WTC11 (cell line): ENCODE results near the gene LMF2. TPM values are rescaled to one million over a fixed set of nuclear protein-coding genes. Genes with fewer than 3 reads are reported as not detected.

Source experiments
- ATAC-seq: fragments of 200-7000 bp; cut with Tn5 transposase; 2 replicates; pipeline ENCODE4 v1.10.0; 2021; ENCODE audit warnings: mild to moderate bottlenecking, moderate library complexity
- CTCF ChIA-PET: fragments of 300-600 bp; sonication (Branson Sonifier 250); formaldehyde crosslinking; loops from one replicate; lab custom pipeline; 2021; ENCODE audit warnings: antibody characterized with exemption; lab: Charles Lee
- POLR2A ChIA-PET: fragments of 350-600 bp; sonication (Branson Sonifier 250); formaldehyde crosslinking; loops from one replicate; lab custom pipeline; 2021; ENCODE audit warnings: antibody characterized with exemption; lab: Charles Lee
- DNase-seq: peaks from one replicate; pipeline ENCODE4 v3.0.0; 2021; ENCODE audit warnings: low spot score
- H3K27ac Mint-ChIP-seq: 2 replicates; pipeline ENCODE4 v1.8.0; 2021; ENCODE audit warnings: mixed read lengths
- H3K27me3 Mint-ChIP-seq: 2 replicates; pipeline ENCODE4 v1.8.0; 2021; ENCODE audit warnings: low read depth, mild to moderate bottlenecking, moderate library complexity, mixed read lengths
- H3K36me3 Mint-ChIP-seq: 2 replicates; pipeline ENCODE4 v1.8.0; 2021; ENCODE audit warnings: mixed read lengths
- H3K4me1 Mint-ChIP-seq: 2 replicates; pipeline ENCODE4 v1.8.0; 2022; ENCODE audit warnings: mixed read lengths
- H3K4me3 Mint-ChIP-seq: 2 replicates; pipeline ENCODE4 v1.8.0; 2021; ENCODE audit warnings: mild to moderate bottlenecking, moderate library complexity, mixed read lengths
- H3K9me3 Mint-ChIP-seq: 2 replicates; pipeline ENCODE4 v1.8.0; 2021; ENCODE audit warnings: mixed read lengths
- AR ChIP-seq: fragments of 250-450 bp; sonication (Bioruptor Pico); IDR thresholded peaks from 2 replicates; pipeline ENCODE4 v1.9.0; 2021; ENCODE audit warnings: mild to moderate bottlenecking
- CREM ChIP-seq: sonication (generic); formaldehyde crosslinking; IDR thresholded peaks from 2 replicates; pipeline ENCODE4 v1.8.1; 2022; ENCODE audit warnings: mild to moderate bottlenecking, missing genetic modification reagents, moderate library complexity
- ESRRA ChIP-seq: sonication (generic); formaldehyde crosslinking; IDR thresholded peaks from 2 replicates; pipeline ENCODE4 v1.8.1; 2022; ENCODE audit warnings: mild to moderate bottlenecking, missing genetic modification reagents, borderline replicate concordance
- ETV6 ChIP-seq: sonication (generic); formaldehyde crosslinking; IDR thresholded peaks from 2 replicates; pipeline ENCODE4 v1.8.1; 2022; ENCODE audit warnings: mild to moderate bottlenecking, missing genetic modification reagents
- HMGA2 ChIP-seq: fragments of 250-450 bp; sonication (Bioruptor Pico); IDR thresholded peaks from 2 replicates; pipeline ENCODE4 v1.4.0; 2021; ENCODE audit warnings: mild to moderate bottlenecking, moderate library complexity
- IRF1 ChIP-seq: sonication (generic); formaldehyde crosslinking; IDR thresholded peaks from 2 replicates; pipeline ENCODE4 v1.8.0; 2023; ENCODE audit warnings: missing genetic modification reagents
- IRF2 ChIP-seq: sonication (generic); formaldehyde crosslinking; IDR thresholded peaks from 2 replicates; pipeline ENCODE4 v1.8.0; 2022; ENCODE audit warnings: low read depth, missing genetic modification reagents, borderline replicate concordance
- NFYB ChIP-seq: sonication (generic); formaldehyde crosslinking; conservative IDR thresholded peaks from 2 replicates; pipeline ENCODE4 v1.8.0; 2022; ENCODE audit warnings: low read depth, missing genetic modification reagents
- NR1H2 ChIP-seq: sonication (generic); formaldehyde crosslinking; IDR thresholded peaks from 2 replicates; pipeline ENCODE4 v1.9.0; 2021; ENCODE audit warnings: mild to moderate bottlenecking, moderate library complexity, missing genetic modification reagents
- OVOL2 ChIP-seq: fragments of 250-450 bp; sonication (Bioruptor Pico); IDR thresholded peaks from 2 replicates; pipeline ENCODE4 v1.9.0; 2021; ENCODE audit warnings: mild to moderate bottlenecking, borderline replicate concordance
- SMAD3 ChIP-seq: sonication (generic); formaldehyde crosslinking; IDR thresholded peaks from 2 replicates; pipeline ENCODE4 v1.8.0; 2022; ENCODE audit warnings: missing genetic modification reagents, mild to moderate bottlenecking, borderline replicate concordance
- STAT6 ChIP-seq: sonication (generic); formaldehyde crosslinking; conservative IDR thresholded peaks from 2 replicates; pipeline ENCODE4 v1.8.1; 2023; ENCODE audit warnings: mild to moderate bottlenecking, low read depth, missing genetic modification reagents, moderate library complexity
- TCF7 ChIP-seq: sonication (generic); formaldehyde crosslinking; IDR thresholded peaks from 2 replicates; pipeline ENCODE4 v1.8.0; 2022; ENCODE audit warnings: mild to moderate bottlenecking, low read depth, missing genetic modification reagents, moderate library complexity
- ZNF263 ChIP-seq: sonication (generic); formaldehyde crosslinking; IDR thresholded peaks from 2 replicates; pipeline ENCODE4 v1.8.1; 2022; ENCODE audit warnings: low read depth, mild to moderate bottlenecking, moderate library complexity, missing genetic modification reagents
- ZNF425 ChIP-seq: fragments of 250-450 bp; sonication (Bioruptor Pico); conservative IDR thresholded peaks from 2 replicates; pipeline ENCODE4 v1.9.0; 2021; ENCODE audit warnings: mild to moderate bottlenecking
- ZNF512 ChIP-seq: sonication (generic); formaldehyde crosslinking; IDR thresholded peaks from 2 replicates; pipeline ENCODE4 v1.8.1; 2022; ENCODE audit warnings: missing genetic modification reagents, borderline replicate concordance
- ZNF671 ChIP-seq: fragments of 250-450 bp; sonication (Bioruptor Pico); IDR thresholded peaks from 2 replicates; pipeline ENCODE4 v1.8.0; 2021; ENCODE audit warnings: mild to moderate bottlenecking
- total RNA-seq: library from RNA; stranded (reverse); gene quantifications from 3 replicates; pipeline ENCODE4 v1.2.3, GENCODE V29; 2021
- TF ChIP-seq, protein P1 (sequence below): fragments of 250-450 bp; sonication (Bioruptor Pico); IDR thresholded peaks from 2 replicates; pipeline ENCODE4 v1.8.0; 2021; ENCODE audit warnings: mild to moderate bottlenecking
- TF ChIP-seq, protein P2 (sequence below): sonication (generic); formaldehyde crosslinking; IDR thresholded peaks from 2 replicates; pipeline ENCODE4 v1.8.0; 2023; ENCODE audit warnings: mild to moderate bottlenecking, missing genetic modification reagents

Gene LMF2
- total RNA-seq, 1 experiment from 2014 or later = 43.7 TPM

DNA sequence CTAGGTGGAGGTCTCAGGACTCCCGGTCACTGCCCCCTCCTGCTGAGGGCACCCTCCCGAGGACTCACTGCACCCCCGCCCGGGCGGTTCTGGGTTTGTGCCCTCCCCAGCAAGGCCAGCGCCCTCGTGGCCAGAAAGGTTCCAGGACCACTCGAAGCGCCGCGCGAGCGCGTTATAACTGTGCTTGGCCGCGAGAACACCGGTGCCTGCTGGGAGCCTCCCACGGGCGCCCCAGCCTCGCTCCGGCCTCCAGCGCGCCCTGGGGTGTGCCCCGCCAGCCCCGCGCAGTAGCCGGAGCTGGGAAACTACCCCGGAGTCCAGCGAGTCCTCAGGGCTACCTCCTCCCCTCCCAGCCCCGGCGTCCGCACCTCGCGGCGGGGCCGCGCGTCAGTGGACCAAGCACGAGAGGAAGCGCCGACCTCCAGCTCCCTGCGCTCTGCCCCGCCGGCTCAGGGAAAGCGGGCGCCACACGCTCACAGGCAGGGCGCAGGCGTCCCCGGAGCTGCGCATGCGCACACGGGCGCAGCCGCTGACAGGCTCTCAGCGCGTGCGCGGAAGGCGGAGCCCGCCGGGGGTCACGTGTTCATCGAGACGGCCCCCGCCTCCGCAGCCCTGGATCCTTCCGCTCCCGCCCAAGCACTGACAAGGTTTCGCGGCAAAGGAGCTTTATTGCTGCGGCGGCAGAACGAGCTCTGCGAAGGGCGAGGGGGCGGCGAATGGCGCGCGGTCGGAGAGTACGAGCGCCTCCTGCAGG is 17.8 kb upstream of the LMF2 start, which contains the start of gene SCO2:
SCO2 (minus strand) TSS at position 495 of the 754 bp plus-strand sequence. CDS start 1,187 bp downstream, outside the sequence.
- peaks cover 13% of the 10 kb centered on the region for H3K4me1 Mint-ChIP-seq
- peak within 1 kb of the TSS; percentile 82 for H3K4me3 Mint-ChIP-seq
- DNase-seq (peak; percentile 96), ATAC-seq (peak; percentile 51)
- no peaks in the 10 kb centered on the region for H3K9me3 Mint-ChIP-seq
- H3K27ac Mint-ChIP-seq = peak within 1 kb of the TSS; percentile 84; the same call in 1 of the 2 replicates
- ChIA-PET CTCF (interaction anchor here (0.5 to 4.3 kb wide), 65 partner anchors 8 to 634 kb away, joined by 3 to 60 read pairs (median 5); partner anchors contain the start of genes ADM2, ARSA, CHKB and DENND6B), POLR2A (interaction anchor here (0.7 to 2.3 kb wide), 8 partner anchors 11 to 174 kb away, joined by 3 to 13 read pairs (median 3); partner anchors contain the start of genes CHKB, LMF2, NCAPH2 and SYCE3)
- no peaks in the 10 kb centered on the region for H3K36me3 Mint-ChIP-seq
- peaks cover 36% of the 10 kb centered on the region for H3K27me3 Mint-ChIP-seq
- TF ChIP-seq SMAD3 (peak; percentile 15; the same call in 1 of the 2 replicates), ESRRA (CRISPR knock-in tag) (peak; percentile 31; the same call in 1 of the 2 replicates), ZNF512 (CRISPR knock-in tag) (no peak), ETV6 (peak; percentile 61), ZNF425 (no peak), NR1H2 (CRISPR knock-in tag) (0 out of 2 replicates have a peak, but pooled peaks have one; percentile 52), HMGA2 (CRISPR knock-in tag) (no peak), IRF2 (CRISPR knock-in tag) (no peak), ZNF263 (no peak), NFYB (CRISPR knock-in tag) (0 out of 2 replicates have a peak, but pooled peaks have one; percentile 24), STAT6 (peak; percentile 74; the same call in 1 of the 2 replicates), IRF1 (CRISPR knock-in tag) (peak; percentile 48; the same call in 1 of the 2 replicates), CREM (CRISPR knock-in tag) (peak; percentile 46; the same call in 1 of the 2 replicates), OVOL2 (no peak), AR (no peak), ZNF671 (CRISPR knock-in tag) (no peak), TCF7 (CRISPR knock-in tag) (no peak)
- TF ChIP-seq, protein P1, sequence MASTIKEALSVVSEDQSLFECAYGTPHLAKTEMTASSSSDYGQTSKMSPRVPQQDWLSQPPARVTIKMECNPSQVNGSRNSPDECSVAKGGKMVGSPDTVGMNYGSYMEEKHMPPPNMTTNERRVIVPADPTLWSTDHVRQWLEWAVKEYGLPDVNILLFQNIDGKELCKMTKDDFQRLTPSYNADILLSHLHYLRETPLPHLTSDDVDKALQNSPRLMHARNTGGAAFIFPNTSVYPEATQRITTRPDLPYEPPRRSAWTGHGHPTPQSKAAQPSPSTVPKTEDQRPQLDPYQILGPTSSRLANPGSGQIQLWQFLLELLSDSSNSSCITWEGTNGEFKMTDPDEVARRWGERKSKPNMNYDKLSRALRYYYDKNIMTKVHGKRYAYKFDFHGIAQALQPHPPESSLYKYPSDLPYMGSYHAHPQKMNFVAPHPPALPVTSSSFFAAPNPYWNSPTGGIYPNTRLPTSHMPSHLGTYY (CRISPR knock-in tag) = no peak
- TF ChIP-seq, protein P2, sequence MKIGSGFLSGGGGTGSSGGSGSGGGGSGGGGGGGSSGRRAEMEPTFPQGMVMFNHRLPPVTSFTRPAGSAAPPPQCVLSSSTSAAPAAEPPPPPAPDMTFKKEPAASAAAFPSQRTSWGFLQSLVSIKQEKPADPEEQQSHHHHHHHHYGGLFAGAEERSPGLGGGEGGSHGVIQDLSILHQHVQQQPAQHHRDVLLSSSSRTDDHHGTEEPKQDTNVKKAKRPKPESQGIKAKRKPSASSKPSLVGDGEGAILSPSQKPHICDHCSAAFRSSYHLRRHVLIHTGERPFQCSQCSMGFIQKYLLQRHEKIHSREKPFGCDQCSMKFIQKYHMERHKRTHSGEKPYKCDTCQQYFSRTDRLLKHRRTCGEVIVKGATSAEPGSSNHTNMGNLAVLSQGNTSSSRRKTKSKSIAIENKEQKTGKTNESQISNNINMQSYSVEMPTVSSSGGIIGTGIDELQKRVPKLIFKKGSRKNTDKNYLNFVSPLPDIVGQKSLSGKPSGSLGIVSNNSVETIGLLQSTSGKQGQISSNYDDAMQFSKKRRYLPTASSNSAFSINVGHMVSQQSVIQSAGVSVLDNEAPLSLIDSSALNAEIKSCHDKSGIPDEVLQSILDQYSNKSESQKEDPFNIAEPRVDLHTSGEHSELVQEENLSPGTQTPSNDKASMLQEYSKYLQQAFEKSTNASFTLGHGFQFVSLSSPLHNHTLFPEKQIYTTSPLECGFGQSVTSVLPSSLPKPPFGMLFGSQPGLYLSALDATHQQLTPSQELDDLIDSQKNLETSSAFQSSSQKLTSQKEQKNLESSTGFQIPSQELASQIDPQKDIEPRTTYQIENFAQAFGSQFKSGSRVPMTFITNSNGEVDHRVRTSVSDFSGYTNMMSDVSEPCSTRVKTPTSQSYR (CRISPR knock-in tag) = peak; percentile 39; the same call in 1 of the 2 replicates
